ENCODE results near the gene CRYL1. TPM values are rescaled to one million over a fixed set of nuclear protein-coding genes. Genes with fewer than 3 reads are reported as not detected.

Gene CRYL1
- total RNA-seq, 2 donors from 2014 or later, result 64.6 to 144 TPM

- Histone ChIP-seq H3K4me1 (peaks cover 3% of the 10 kb centered on the region), H3K27ac (no peak overlapping the region), H3K4me3 (no peak overlapping the region), H3K9me3 (no peaks in the 10 kb centered on the region), H3K36me3 (no peaks in the 10 kb centered on the region), H3K27me3 (no peaks in the 10 kb centered on the region), H3K9ac (ENCODE audit: low read depth in 2 of 2, low read length in 2 of 2) (no peak overlapping the region)
- intact Hi-C loops (cut with DNase I), result no loop called here
- no peak for DNase-seq
- no peak for TF ChIP-seq CTCF (IDR thresholded peaks at IDR 0.05)
Measured at GRCh38 chr13:20415694-20416107, 110.0 kb downstream of the CRYL1 start.

- intact Hi-C loops (cut with DNase I), result no loop called here
- Histone ChIP-seq H3K9me3 (no peaks in the 10 kb centered on the region), H3K9ac (ENCODE audit: low read depth in 2 of 2, low read length in 2 of 2) (no peak overlapping the region), H3K27me3 (no peaks in the 10 kb centered on the region), H3K4me3 (peak overlapping the region; percentile 5), H3K27ac (no peak overlapping the region), H3K36me3 (no peaks in the 10 kb centered on the region), H3K4me1 (peaks cover 3% of the 10 kb centered on the region)
- TF ChIP-seq CTCF (IDR thresholded peaks at IDR 0.05), result no peak
- no peak for DNase-seq
Measured at GRCh38 chr13:20415306-20415679, 110.4 kb downstream of the CRYL1 start.

GRCh38 chr13:20414546-20415305 lies 110.9 kb downstream of the CRYL1 start:
- no peak for DNase-seq
- H3K27ac ChIP-seq, result no peak overlapping the region
- H3K36me3 ChIP-seq, result no peaks in the 10 kb centered on the region
- H3K4me1 ChIP-seq, result peaks cover 3% of the 10 kb centered on the region
- intact Hi-C loops (cut with DNase I), result no loop called here
- H3K9ac ChIP-seq (ENCODE audit: low read depth in 2 of 2, low read length in 2 of 2), result no peak overlapping the region
- no peak for TF ChIP-seq CTCF (IDR thresholded peaks at IDR 0.05)
- no peaks in the 10 kb centered on the region for H3K27me3 ChIP-seq
- peak overlapping the region; percentile 5 for H3K4me3 ChIP-seq
- H3K9me3 ChIP-seq, result no peaks in the 10 kb centered on the region

GRCh38 chr13:20412691-20413355 lies 112.8 kb downstream of the CRYL1 start:
- H3K9ac ChIP-seq (ENCODE audit: low read depth in 2 of 2, low read length in 2 of 2), result no peak overlapping the region
- H3K36me3 ChIP-seq, result no peaks in the 10 kb centered on the region
- H3K9me3 ChIP-seq, result no peaks in the 10 kb centered on the region
- intact Hi-C loops (cut with DNase I), result no loop called here
- no peak for TF ChIP-seq CTCF (IDR thresholded peaks at IDR 0.05)
- peaks cover 3% of the 10 kb centered on the region for H3K4me1 ChIP-seq
- no peak for DNase-seq
- H3K4me3 ChIP-seq, result no peak overlapping the region
- H3K27ac ChIP-seq, result no peak overlapping the region
- no peaks in the 10 kb centered on the region for H3K27me3 ChIP-seq

- Histone ChIP-seq H3K27me3 (no peaks in the 10 kb centered on the region), H3K36me3 (no peaks in the 10 kb centered on the region), H3K4me1 (peaks cover 3% of the 10 kb centered on the region), H3K9me3 (no peaks in the 10 kb centered on the region), H3K9ac (ENCODE audit: low read depth in 2 of 2, low read length in 2 of 2) (no peak overlapping the region), H3K4me3 (no peak overlapping the region), H3K27ac (no peak overlapping the region)
- no peak for TF ChIP-seq CTCF (IDR thresholded peaks at IDR 0.05)
- intact Hi-C loops (cut with DNase I), result no loop called here
- DNase-seq, result no peak
Measured at GRCh38 chr13:20411638-20412342, 113.9 kb downstream of the CRYL1 start.

All from colonic mucosa (tissue), 4 donors.